Stimulated activated CD8-positive, alpha-beta memory T cell treated with anti-CD3 and anti-CD28 coated beads, Interleukin-15, amount 100 ng/mL, for 24 hours (primary cell): ENCODE results near the gene GRB14.
"Not testable (repeated sequence)": the region's sequence is repeated elsewhere in the genome, so short reads cannot be mapped to it uniquely, and the experiment has no call there.

Source experiments
- DNase-seq: peaks from one replicate; pipeline ENCODE4 v3.0.0-alpha.2; 2020; ENCODE audit warnings: low read depth

GRB14 gene

GRCh38 chr2:164558450-164558849, 62.8 kb downstream of the GRB14 start:
- no peak for DNase-seq

GRCh38 chr2:164554487-164554886, 66.8 kb downstream of the GRB14 start:
- DNase-seq: no peak

GRCh38 chr2:164551519-164551918, 69.8 kb downstream of the GRB14 start:
- no peak for DNase-seq

GRCh38 chr2:164549705-164550104, 71.6 kb downstream of the GRB14 start:
- DNase-seq: not testable (repeated sequence)

GRCh38 chr2:164545484-164545883, 75.8 kb downstream of the GRB14 start:
- DNase-seq: no peak

GRCh38 chr2:164542581-164543021, 78.7 kb downstream of the GRB14 start:
- no peak for DNase-seq

GRCh38 chr2:164538240-164538866, 82.9 kb downstream of the GRB14 start:
- DNase-seq: no peak

GRCh38 chr2:164535280-164536025, 85.8 kb downstream of the GRB14 start:
- DNase-seq: no peak

GRCh38 chr2:164530464-164530863, 90.8 kb downstream of the GRB14 start:
- DNase-seq: no peak

GRCh38 chr2:164523726-164524125, 97.6 kb downstream of the GRB14 start:
- DNase-seq: no peak

- no peak for DNase-seq
Observed at GRCh38 chr2:164523009-164523408, 98.3 kb downstream of the GRB14 start.

GRCh38 chr2:164522561-164522981, 98.7 kb downstream of the GRB14 start:
- no peak for DNase-seq

- DNase-seq: no peak
Observed at GRCh38 chr2:164515734-164516133, 105.5 kb downstream of the GRB14 start.

GRCh38 chr2:164515030-164515429, 106.3 kb downstream of the GRB14 start:
- no peak for DNase-seq

- no peak for DNase-seq
Observed at GRCh38 chr2:164514491-164514890, 106.8 kb downstream of the GRB14 start.

GRCh38 chr2:164512871-164513270, 108.4 kb downstream of the GRB14 start:
- no peak for DNase-seq

GRCh38 chr2:164511738-164512137, 109.5 kb downstream of the GRB14 start:
- DNase-seq: no peak

- DNase-seq: no peak
Observed at GRCh38 chr2:164510895-164511294, 110.4 kb downstream of the GRB14 start.

GRCh38 chr2:164509137-164509877, 112.0 kb downstream of the GRB14 start:
- DNase-seq: no peak

GRCh38 chr2:164504253-164504652, 117.0 kb downstream of the GRB14 start:
- no peak for DNase-seq

- DNase-seq: no peak
Observed at GRCh38 chr2:164498836-164499235, 122.4 kb downstream of the GRB14 start.

- no peak for DNase-seq
Observed at GRCh38 chr2:164496881-164497280, 124.4 kb downstream of the GRB14 start.

GRCh38 chr2:164496421-164496820, 124.9 kb downstream of the GRB14 start:
- DNase-seq: no peak
